Measurements from ENCODE around the gene PCSK9.
"Not testable (repeated sequence)": the region's sequence is repeated elsewhere in the genome, so short reads cannot be mapped to it uniquely, and the experiment has no call there.

PCSK9 gene

DNA sequence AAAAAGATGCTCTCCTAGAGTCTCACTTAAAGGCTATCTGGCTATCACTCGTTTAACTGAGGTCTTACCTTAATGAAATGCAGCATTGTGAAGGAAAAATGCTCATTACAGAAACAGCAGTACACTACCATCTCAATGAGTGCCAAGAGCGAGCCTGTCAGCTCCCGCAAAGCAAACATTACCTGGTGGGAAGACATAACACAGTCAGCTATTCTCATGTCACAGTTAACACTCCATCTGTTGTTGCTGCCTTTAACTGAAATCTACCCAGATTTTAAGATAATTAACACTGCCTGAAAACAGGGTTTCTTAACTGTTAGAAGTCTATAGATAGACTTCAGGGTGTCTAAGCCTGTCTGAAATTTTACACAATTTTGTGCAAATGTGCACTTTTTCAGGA is 39.1 kb downstream of the PCSK9 start:
- DNase-seq (ENCODE audit: low read depth in 3 of 3): no peak

DNA sequence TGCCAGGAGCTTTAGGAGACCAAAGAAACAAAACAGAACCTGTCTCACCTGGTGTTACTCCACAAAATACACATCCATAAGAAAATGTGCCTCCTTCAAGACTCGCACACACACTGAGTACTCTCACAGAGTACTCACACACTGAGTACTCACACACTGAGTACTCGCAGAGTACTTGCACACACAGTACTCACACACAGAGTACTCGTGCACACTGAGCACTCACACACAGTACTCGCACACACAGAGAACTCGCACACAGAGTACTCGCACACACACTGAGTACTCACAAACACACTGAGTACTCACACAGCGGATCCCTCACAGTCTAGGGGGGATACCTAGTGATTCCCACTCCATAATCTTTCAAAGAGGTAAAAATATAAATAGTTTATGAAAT is 40.3 kb downstream of the PCSK9 start:
- DNase-seq (ENCODE audit: low read depth in 3 of 3): no peak

DNA sequence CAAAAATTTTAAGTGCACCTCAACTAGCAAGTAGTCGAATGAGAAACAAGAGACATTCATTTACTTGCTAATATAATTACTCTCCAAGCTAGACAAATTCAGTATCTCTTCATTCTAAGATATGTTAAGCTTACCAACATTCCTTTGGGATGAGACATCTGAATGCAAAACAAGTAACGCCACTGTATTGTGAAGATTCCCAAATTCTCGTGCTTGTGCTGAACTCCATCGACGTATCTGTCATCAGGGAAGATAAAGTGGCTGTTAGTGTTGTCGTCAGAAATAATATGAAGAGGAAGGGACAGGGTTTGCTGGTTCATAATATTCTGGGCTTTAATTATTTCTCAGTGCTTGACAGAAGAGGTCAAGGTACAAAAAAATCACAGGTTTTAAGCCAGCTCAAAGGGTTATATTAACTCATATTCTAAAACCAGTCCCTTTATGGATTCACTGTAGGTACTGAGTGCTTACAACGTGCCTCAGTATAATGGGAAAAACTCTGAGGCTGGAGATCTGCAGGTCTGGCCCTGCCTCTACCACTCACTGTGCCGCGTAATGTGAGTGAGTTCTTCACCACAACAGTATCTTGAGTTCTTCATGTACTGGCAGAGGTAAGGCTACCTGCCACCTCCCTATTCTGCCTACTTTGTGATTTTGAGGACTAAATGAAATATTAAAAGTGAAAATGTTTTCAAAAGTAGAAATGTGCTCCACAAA is 42.0 kb downstream of the PCSK9 start:
- DNase-seq (ENCODE audit: low read depth in 3 of 3): no peak

DNA sequence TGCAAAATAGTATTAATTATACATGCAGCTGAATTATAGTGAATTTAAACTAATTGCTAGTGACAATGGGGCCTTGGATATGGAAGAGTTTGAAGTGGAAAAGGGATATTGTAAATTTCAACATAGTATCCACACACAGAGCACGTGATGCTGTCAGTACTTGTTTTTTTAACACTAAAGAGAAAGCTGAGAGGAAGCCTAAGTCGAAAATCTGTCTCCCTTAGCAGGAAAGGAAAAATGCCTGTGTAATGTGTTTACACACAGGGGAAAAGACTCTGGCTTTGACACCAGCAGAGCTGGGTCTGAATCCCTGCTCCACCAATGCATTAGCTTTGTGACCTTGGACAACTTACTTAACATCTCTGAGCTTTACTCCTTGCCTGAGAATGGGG is 42.6 kb downstream of the PCSK9 start:
- no peak for DNase-seq (ENCODE audit: low read depth in 3 of 3)

DNA sequence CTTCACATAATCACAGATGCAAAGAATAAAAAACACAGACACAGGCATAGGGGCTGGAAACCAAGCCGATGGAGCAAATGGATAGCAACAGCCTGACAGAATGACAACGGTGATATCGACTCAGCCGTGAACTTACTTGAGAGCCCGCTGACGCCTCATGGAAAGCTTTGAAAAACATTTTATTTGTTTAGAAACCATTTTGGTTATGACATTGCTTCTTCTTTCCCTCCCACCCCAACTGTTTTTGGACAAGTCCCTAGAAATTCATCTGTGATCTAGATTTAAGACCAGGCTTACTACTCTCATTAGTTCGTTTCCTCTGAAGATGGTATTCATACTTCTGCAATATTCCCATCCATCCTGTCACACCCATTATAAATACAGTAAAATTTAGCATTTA is 44.9 kb downstream of the PCSK9 start:
- no peak for DNase-seq (ENCODE audit: low read depth in 3 of 3)

DNA sequence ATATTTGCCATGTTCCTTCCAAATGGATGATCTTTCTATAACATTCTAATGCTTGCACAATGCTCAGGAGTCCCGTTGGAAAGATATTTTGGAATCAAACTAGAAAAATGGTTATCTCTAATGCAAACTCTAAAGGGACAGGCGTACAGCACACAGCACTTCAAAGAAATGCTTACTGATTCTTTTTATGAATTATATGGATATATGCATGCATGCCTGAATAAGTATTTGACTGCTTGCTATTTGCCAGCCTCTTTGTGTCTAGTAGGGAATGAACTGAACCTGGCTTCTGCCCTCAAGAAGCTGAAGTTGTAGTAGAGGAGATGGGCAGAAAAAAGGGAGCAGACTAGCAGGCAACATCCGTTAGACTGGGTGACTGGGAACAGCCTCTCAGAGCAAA is 48.1 kb downstream of the PCSK9 start:
- DNase-seq (ENCODE audit: low read depth in 3 of 3): no peak

DNA sequence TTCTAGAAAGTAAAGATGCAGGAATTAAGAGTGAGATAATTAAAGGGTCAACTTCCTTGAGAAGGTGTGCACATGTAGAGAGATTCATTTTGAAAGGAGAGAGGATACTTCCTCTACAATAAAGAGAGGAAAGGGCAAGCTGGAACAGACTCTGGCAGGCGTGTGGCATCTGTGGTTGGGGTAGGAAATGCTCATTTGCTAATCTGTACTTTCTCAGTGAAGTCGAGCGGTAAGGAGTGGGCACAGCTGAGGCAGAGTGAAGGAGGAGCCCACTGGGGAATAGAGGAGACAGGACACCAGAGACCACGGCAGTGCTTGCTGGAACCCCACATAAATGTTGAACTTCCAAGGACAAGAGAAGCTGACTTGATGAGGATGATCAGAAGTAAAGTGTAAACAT is 49.1 kb downstream of the PCSK9 start:
- DNase-seq (ENCODE audit: low read depth in 3 of 3): no peak

DNA sequence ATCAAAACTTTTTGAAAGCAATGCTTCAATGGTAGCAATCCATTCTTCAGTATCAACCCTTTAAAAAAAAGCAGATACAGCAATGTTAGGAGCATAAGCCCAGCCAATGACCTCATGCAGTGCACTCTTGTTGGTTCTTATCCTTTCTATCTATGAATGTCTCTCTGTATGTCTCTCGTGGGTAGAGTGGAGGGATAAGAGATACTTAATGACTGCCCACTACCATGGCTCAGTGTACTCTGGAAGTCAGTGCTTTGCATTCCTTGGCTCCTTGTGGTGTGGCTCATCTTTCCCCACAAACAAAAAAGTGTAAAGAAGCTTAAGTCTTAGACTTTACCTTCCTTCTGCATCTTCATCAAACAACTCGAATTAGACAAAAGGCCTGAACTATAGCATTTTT is 50.3 kb downstream of the PCSK9 start:
- no peak for DNase-seq (ENCODE audit: low read depth in 3 of 3)

DNA sequence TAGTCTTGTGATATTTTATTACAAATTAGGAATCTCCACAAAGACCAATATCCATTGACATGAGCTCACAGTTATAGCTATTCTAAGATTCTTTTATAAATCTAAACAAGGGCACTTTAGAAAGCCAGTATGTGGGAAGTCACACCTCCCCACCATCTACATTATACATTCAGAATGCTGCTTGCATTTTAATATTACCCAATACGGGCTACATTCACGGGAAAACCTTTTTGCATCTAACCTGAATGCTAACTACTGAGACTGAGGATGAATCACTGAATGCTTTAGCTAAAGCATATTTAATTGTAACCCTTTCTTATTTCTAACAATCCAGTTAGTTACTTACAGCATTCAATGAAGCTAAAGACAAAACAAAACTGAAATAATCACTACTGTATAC is 53.1 kb downstream of the PCSK9 start:
- DNase-seq (ENCODE audit: low read depth in 3 of 3): no peak

DNA sequence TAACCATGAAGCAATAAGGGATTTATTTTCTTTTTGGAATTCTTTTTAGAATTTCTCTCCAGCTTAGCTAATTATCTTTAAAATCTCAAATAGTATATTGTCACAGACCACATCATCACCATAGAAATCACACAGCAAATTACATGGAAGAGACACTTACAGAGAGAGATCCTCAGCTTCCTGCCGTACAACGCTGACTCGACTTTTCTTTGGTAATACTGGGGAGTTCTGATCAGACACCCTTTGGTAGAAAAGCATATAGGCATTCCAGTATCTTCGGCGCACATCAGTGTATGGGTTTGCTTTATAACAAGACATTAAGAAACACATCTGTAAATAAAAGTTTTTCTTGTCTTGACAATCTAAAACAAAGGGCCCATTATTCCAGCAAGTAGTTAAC is 55.7 kb downstream of the PCSK9 start:
- no peak for DNase-seq (ENCODE audit: low read depth in 3 of 3)

DNA sequence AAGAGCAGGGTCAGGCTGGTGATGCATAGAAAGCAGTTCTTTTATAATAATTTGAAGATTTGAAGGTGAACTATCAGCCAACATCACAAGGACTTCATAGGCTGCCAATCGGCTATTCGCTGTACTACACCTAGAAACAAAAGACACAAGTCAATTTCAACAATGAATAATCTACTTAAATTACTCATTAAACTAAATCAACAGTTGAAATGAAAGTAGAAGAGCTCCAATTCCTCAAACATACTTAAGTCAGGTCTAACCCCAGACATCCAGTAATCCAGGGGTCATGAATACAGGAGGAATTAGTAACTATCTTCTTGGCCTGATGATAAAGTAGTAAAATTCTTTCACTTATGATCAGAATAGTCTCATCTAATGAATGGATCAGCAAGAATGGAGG is 64.5 kb downstream of the PCSK9 start:
- no peak for DNase-seq (ENCODE audit: low read depth in 3 of 3)

DNA sequence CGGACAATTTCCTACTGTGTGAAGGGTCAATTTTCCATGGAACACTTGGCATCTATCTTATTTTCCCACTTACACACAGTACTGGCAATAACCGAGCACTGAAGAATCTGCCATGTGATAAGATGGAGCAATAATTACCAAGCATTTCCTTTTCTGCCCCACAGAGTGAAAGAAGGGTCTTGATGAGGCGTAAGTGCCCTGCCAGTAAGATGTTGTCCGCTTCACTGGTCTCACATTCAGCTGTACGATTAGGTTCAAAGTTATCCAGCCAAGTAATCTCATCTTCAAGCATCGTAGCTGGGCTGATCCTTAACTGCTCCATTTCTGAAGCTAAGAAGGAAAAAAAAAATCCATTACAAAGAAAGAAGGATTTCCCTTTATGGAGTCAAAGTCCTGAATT is 67.8 kb downstream of the PCSK9 start:
- DNase-seq (ENCODE audit: low read depth in 3 of 3): no peak

DNA sequence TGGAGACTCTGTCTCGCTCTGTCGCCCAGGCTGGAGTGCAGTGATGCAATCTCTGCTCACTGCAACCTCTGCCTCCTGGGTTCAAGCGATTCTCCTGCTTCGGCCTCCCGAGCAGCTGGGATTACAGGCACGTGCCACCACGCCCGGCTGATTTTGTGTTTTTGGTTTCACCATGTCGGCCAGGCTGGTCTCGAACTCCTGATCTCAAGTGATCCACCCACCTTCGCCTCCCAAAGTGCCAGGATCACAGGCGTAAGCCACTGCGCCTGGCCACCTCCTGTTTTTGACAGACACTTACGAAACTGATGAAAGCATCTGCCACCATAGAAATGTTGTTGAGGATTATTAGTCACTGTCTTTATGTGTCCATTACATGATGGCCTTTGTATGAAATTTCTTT is 69.7 kb downstream of the PCSK9 start:
- not testable (repeated sequence) for DNase-seq (ENCODE audit: low read depth in 3 of 3)

Data from stimulated activated CD4-positive, alpha-beta T cell treated with anti-CD3 and anti-CD28 coated beads, TNF-alpha, amount 100 ng/mL, for 4 hours (primary cell).